GM18868 (cell line): Measurements from ENCODE around the gene VARS1.
"Not testable (repeated sequence)": the region's sequence is repeated elsewhere in the genome, so short reads cannot be mapped to it uniquely, and the experiment has no call there.

Source experiments
- ATAC-seq: cut with Tn5 transposase; IDR thresholded peaks from one replicate; pipeline ENCODE4 v1.9.1; 2021; ENCODE audit warnings: mild to moderate bottlenecking, moderate library complexity; ENCODE audit not compliant: unreplicated experiment

The VARS1 gene

DNA sequence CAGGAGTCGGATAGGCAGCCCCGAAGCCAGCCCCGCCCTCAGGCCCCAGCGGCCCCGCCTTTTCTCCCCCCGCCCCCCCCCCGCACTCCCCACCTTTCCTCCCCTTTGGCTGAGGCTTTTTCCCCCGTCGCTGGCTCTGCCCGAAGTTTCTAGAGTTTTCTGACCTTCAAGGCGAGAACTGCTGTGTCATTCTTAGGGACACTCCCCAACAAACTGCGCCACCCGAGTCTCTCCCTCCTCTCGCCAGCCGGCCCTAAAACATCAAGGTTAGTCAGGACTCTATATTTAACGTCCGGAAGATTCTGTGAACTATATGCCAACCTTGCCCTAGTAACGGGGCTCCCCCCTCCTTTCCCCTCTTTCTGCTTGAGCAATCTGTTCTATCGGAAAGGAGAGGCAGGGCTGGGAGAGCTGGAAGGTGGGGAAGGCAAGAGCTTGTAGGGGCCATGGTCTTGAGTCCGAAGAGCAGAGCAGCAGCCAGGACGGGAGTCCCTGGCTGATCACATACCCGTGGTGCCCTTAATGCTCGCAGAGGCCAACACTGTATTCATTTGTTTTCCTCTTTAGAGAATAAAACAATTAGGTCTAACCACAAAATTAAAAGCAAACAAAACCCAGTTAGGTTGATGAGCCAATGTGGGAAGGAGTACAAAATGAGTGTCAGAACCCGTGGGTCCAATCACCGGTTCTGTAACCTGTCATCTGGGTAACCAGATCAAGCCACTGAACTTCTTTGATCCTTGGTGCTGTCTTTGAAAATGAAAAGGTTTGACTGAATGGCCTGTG lies 26.7 kb upstream of the VARS1 start:
- peak; percentile 46 for ATAC-seq

- peak; percentile 43 for ATAC-seq
Measured at GRCh38 chr6:31821301-31822035, 25.9 kb upstream of the VARS1 start.

GRCh38 chr6:31820399-31820798 lies 24.8 kb upstream of the VARS1 start:
- not testable (repeated sequence) for ATAC-seq

GRCh38 chr6:31819871-31820299 lies 24.3 kb upstream of the VARS1 start:
- no peak for ATAC-seq

DNA sequence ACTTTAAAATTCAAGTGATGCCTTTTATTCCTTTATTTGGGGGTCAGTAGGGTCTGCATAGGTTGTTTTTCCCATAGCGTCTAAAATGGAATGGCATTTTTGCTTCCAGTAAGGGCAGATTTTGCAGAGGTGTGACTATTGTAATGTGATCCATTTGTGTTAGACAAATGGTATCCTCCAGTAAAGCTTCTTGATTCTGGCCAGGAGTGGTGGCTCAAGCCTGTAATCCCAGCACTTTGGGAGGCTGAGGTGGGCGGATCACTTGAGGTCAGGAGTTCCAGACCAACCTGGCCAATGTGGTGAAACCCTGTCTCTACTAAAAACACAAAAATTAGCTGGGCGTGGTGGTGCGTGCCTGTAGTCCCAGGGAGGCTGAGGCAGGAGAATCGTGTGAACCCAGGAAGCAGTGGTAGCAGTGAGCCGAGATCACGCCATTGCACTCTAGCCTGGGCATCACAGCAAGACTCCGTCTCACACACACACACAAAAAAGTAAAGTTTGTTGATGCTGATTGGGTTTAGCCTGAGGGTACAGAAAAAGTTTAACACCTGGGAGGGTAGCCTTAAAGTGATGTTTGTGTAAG lies 22.5 kb upstream of the VARS1 start:
- ATAC-seq = not testable (repeated sequence)

- ATAC-seq = not testable (repeated sequence)
Measured at GRCh38 chr6:31817133-31817928, 21.8 kb upstream of the VARS1 start.

GRCh38 chr6:31815025-31815838 lies 19.7 kb upstream of the VARS1 start, which contains the start of the genes HSPA1A and HSPA1L:
Gene HSPA1A, plus strand, starts transcription at chr6:31815543. Its CDS starts 214 bp downstream, at chr6:31815757.
Gene HSPA1L, minus strand, starts transcription at chr6:31815283. Its CDS starts 3,311 bp downstream, at chr6:31811972.
- peak; percentile 33 for ATAC-seq

GRCh38 chr6:31814677-31815024 lies 19.1 kb upstream of the VARS1 start:
- peak; percentile 50 for ATAC-seq

DNA sequence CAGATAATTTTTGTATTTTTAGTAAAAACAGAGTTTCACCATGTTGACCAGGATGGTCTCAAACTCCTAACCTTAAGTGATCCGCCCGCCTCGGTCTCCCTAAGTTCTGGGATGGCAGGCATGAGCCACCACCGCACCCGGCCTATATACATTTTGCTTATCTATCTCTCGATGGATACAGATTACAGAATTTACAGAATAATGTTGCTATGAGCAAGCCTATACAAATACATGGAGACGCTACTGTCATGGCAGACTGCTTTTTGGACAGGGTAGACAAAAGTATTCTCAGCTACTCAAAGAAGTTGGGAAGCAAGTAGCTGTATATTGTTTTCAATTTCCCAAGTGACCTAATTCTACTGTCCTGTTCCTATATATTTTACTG lies 17.9 kb upstream of the VARS1 start:
- no peak for ATAC-seq

- ATAC-seq = no peak
Measured at GRCh38 chr6:31811645-31812044, 16.1 kb upstream of the VARS1 start.

GRCh38 chr6:31808599-31808998 lies 13.0 kb upstream of the VARS1 start:
- ATAC-seq = not testable (repeated sequence)

DNA sequence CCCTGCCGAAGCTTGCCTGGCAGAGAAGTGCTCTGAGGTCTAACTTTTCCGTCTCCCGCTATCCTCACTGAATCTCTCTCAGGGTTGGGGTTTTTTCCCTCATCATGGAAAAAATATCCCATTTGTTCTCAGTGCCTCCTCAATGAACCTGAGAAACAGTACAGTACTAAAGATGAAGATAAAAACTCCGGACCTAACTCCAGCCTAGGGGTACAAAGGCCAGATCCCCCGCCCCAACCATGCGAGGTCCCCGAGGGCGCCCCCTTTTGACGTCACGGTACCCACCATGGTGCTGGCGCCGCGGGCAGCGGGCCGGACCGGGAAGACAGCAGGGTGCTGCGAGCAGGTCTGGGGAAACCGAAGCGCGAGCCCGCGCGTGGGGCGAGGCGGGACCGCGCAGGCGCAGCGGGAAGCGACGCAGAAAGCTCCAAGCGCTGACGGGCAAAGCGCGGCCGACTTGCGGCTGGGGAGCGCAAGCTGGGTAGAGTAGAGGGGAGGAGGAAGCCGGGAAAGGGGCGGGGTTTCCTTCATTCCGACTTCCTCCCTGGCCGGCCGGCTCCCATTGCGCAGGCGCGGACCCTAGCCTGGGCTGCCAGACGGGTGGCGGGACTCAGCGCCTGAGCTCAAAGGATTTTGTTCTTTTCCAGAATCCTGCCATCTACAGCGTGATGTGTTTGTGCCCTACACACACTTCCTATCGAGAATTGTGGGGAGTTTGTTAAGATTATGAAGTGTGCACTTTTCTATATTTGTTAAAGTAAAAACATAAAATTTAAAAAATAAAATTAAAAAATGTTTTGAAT lies 11.1 kb upstream of the VARS1 start, which contains the start of gene LSM2:
Gene LSM2, minus strand, starts transcription at position 497 of the 803 bp plus-strand sequence. Its CDS starts 209 bp downstream, at position 288.
- peak; percentile 89 for ATAC-seq

DNA sequence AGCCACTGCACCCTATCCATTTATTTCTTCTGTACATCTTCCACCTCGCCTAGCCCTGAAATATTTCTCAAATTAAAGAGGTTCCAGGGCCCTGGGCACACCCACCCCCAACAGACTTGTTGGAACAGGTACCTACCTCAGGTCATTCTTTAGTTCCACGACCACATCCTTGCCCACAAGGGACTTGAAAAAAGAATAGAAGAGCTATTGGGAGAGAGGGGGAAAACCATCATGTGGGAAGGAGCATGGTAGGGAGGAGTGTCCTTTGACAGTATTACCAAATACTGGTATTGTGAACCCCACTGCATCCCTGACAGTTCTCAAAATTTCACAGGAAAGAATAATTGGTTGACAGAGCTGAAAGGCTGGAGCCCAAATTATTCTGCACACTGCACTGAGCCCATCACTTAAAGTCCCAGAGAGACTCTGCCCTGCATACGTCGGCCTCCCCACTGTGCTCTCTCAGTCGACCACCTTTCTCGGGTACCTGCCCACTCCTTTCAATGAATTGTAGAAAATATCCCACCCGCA lies 10.5 kb upstream of the VARS1 start:
- ATAC-seq = peak; percentile 8

- not testable (repeated sequence) for ATAC-seq
Measured at GRCh38 chr6:31801031-31801927, 5.7 kb upstream of the VARS1 start.

- ATAC-seq = no peak
Measured at GRCh38 chr6:31799781-31800180, 4.2 kb upstream of the VARS1 start.

- no peak for ATAC-seq
Measured at GRCh38 chr6:31797588-31797987, 2.0 kb upstream of the VARS1 start.

GRCh38 chr6:31796993-31797385 lies 1.4 kb upstream of the VARS1 start:
- no peak for ATAC-seq
